H1 (cell line): Measurements from ENCODE around the gene CNOT2. TPM values are rescaled to one million over a fixed set of nuclear protein-coding genes. Genes with fewer than 3 reads are reported as not detected.

Source experiments
- CTCF ChIA-PET: fragments of 300-600 bp; sonication (Branson Sonifier 250); formaldehyde crosslinking; loops from one replicate; lab custom pipeline; 2021; ENCODE audit not compliant: partially characterized antibody; lab: Charles Lee
- POLR2A ChIA-PET: fragments of 300-600 bp; sonication (Branson Sonifier 250); formaldehyde crosslinking; loops from one replicate; lab custom pipeline; 2021; ENCODE audit warnings: inconsistent platforms; ENCODE audit not compliant: partially characterized antibody; lab: Charles Lee
- DNase-seq, 2 experiments: peaks; one replicate each; pipeline versions ENCODE4 v3.0.0 to v3.0.0-alpha.2; 2010 to 2022; ENCODE audit warnings: low spot score in 2 of 2, low read depth in 1 of 2, mixed read lengths in 1 of 2
- FAIRE-seq: peaks from 2 replicates; lab custom pipeline; 2011; peaks lifted over from hg19 to GRCh38; lab: Jason Lieb, UNC
- H2AFZ ChIP-seq: 2 replicates; pipeline ENCODE4 v1.8.1; 2012; ENCODE audit warnings: low read length, inconsistent platforms
- H2AK5ac ChIP-seq: 2 replicates; pipeline ENCODE4 v1.6.1; 2013; ENCODE audit warnings: low read depth, low read length
- H2BK120ac ChIP-seq: replicated peaks from 2 replicates; pipeline ENCODE3; 2013; ENCODE audit warnings: low read depth, low read length, inconsistent platforms
- H2BK12ac ChIP-seq: 2 replicates; pipeline ENCODE4 v1.6.1; 2013; ENCODE audit warnings: low read depth, low read length
- H2BK15ac ChIP-seq: 2 replicates; pipeline ENCODE4 v1.6.1; 2013; ENCODE audit warnings: low read length
- H2BK20ac ChIP-seq: 2 replicates; pipeline ENCODE4 v1.6.1; 2013; ENCODE audit warnings: low read length
- H2BK5ac ChIP-seq: 2 replicates; pipeline ENCODE4 v1.6.1; 2013; ENCODE audit warnings: low read depth, low read length
- H3K14ac ChIP-seq: 2 replicates; pipeline ENCODE4 v1.6.1; 2013; ENCODE audit warnings: inconsistent platforms; ENCODE audit not compliant: insufficient read length
- H3K18ac ChIP-seq: 2 replicates; pipeline ENCODE4 v1.6.1; 2013; ENCODE audit warnings: low read length; ENCODE audit errors: extremely low read depth
- H3K23ac ChIP-seq: 2 replicates; pipeline ENCODE4 v1.6.1; 2013; ENCODE audit warnings: inconsistent platforms; ENCODE audit not compliant: insufficient read length
- H3K23me2 ChIP-seq: 2 replicates; pipeline ENCODE4 v1.6.1; 2013; ENCODE audit warnings: low read depth, low read length
- H3K27ac ChIP-seq: 2 replicates; pipeline ENCODE4 v1.6.1; 2011; ENCODE audit warnings: low read depth, low read length, inconsistent platforms
- H3K27me3 ChIP-seq, 4 experiments: replicated peaks in 1 of 4; 1 replicate in 1 of 4; 2 replicates in 3 of 4; pipeline versions ENCODE4 v1.6.1 to v1.8.1; 2011 to 2013; ENCODE audit warnings: low read length in 3 of 4, mild to moderate bottlenecking in 3 of 4, inconsistent platforms in 2 of 4, mixed read lengths in 2 of 4, moderate library complexity in 1 of 4; ENCODE audit not compliant: control insufficient read depth in 3 of 4, insufficient read depth in 3 of 4; ENCODE audit errors: extremely low read depth in 1 of 4
- H3K36me3 ChIP-seq, 4 experiments: 2 replicates each; pipeline versions ENCODE4 v1.6.1 to v1.8.1; 2011 to 2013; ENCODE audit warnings: mild to moderate bottlenecking in 4 of 4, low read length in 3 of 4, moderate library complexity in 2 of 4, control low read depth in 1 of 4, inconsistent platforms in 1 of 4; ENCODE audit not compliant: insufficient read depth in 4 of 4, control insufficient read depth in 2 of 4
- H3K4ac ChIP-seq: replicated peaks from 2 replicates; pipeline ENCODE3; 2013; ENCODE audit warnings: low read length, low read depth, mixed read lengths, inconsistent platforms; ENCODE audit not compliant: insufficient read length
- H3K4me1 ChIP-seq, 4 experiments: replicated peaks in 1 of 4; 1 replicate in 1 of 4; 2 replicates in 3 of 4; pipeline versions ENCODE4 v1.6.1 to v1.8.1; 2011 to 2013; ENCODE audit warnings: low read length in 3 of 4, inconsistent platforms in 2 of 4, mixed read lengths in 1 of 4; ENCODE audit not compliant: insufficient read depth in 4 of 4, control insufficient read depth in 3 of 4
- H3K4me2 ChIP-seq, 2 experiments: 2 replicates each; pipeline versions ENCODE4 v1.6.1 to v1.8.1; 2011 to 2013; ENCODE audit warnings: low read depth in 2 of 2, low read length in 2 of 2, control low read depth in 1 of 2, inconsistent platforms in 1 of 2, mild to moderate bottlenecking in 1 of 2; ENCODE audit not compliant: insufficient read depth in 1 of 2
- H3K4me3 ChIP-seq, 4 experiments: fragments of 200-600, 300-600 bp in 1 of 4; sonication (generic), shearing (Covaris generic), sonication (Bioruptor Twin) in 1 of 4; 2 replicates each; pipeline versions ENCODE4 v1.5.1 to v1.8.1; 2011 to 2016; ENCODE audit warnings: low read length in 4 of 4, low read depth in 3 of 4, control low read depth in 2 of 4, inconsistent platforms in 2 of 4, mild to moderate bottlenecking in 2 of 4, mixed read lengths in 1 of 4, moderate library complexity in 1 of 4; ENCODE audit not compliant: insufficient read depth in 2 of 4; ENCODE audit errors: extremely low read depth in 1 of 4
- H3K56ac ChIP-seq: replicated peaks from 2 replicates; pipeline ENCODE3; 2013; ENCODE audit warnings: low read depth, mild to moderate bottlenecking, mixed read lengths, low read length, inconsistent platforms; ENCODE audit not compliant: insufficient read length
- H3K79me1 ChIP-seq: 2 replicates; pipeline ENCODE4 v1.6.1; 2013; ENCODE audit warnings: low read depth, low read length, control low read depth
- H3K79me2 ChIP-seq, 2 experiments: 2 replicates each; pipeline versions ENCODE4 v1.6.1 to v1.8.1; 2012 to 2013; ENCODE audit warnings: low read length in 2 of 2, mild to moderate bottlenecking in 2 of 2, inconsistent platforms in 1 of 2; ENCODE audit not compliant: insufficient read depth in 2 of 2, control insufficient read depth in 1 of 2
- H3K9ac ChIP-seq, 4 experiments: replicated peaks in 1 of 4; 1 replicate in 1 of 4; 2 replicates in 3 of 4; pipeline versions ENCODE4 v1.6.1 to v1.8.1; 2011 to 2013; ENCODE audit warnings: low read depth in 3 of 4, low read length in 3 of 4, control low read depth in 2 of 4, mild to moderate bottlenecking in 2 of 4, moderate library complexity in 2 of 4, inconsistent platforms in 1 of 4; ENCODE audit errors: extremely low read depth in 1 of 4
- H3K9me3 ChIP-seq, 2 experiments: 2 replicates each; pipeline versions ENCODE4 v1.6.1 to v1.8.1; 2012 to 2013; ENCODE audit warnings: mild to moderate bottlenecking in 2 of 2, moderate library complexity in 2 of 2, control low read depth in 1 of 2, inconsistent platforms in 1 of 2, low read depth in 1 of 2, low read length in 1 of 2, mixed read lengths in 1 of 2; ENCODE audit not compliant: insufficient read depth in 2 of 2
- H4K20me1 ChIP-seq, 2 experiments: replicated peaks in 1 of 2; 2 replicates each; pipeline versions ENCODE3 to v1.8.1; 2011 to 2013; ENCODE audit warnings: inconsistent platforms in 2 of 2, low read length in 2 of 2, mild to moderate bottlenecking in 1 of 2; ENCODE audit not compliant: insufficient read depth in 2 of 2, control insufficient read depth in 1 of 2
- H4K5ac ChIP-seq: 2 replicates; pipeline ENCODE4 v1.6.1; 2013; ENCODE audit warnings: low read length, low read depth, mixed read lengths, inconsistent platforms; ENCODE audit not compliant: insufficient read length
- H4K8ac ChIP-seq: 2 replicates; pipeline ENCODE4 v1.8.0; 2013; ENCODE audit warnings: mild to moderate bottlenecking, moderate library complexity, low read length, inconsistent platforms; ENCODE audit not compliant: insufficient read depth; ENCODE audit errors: extremely low read depth
- H4K91ac ChIP-seq: replicated peaks from 2 replicates; pipeline ENCODE3; 2013; ENCODE audit warnings: low read length, mixed read lengths, inconsistent platforms; ENCODE audit not compliant: insufficient read length
- BACH1 ChIP-seq: IDR thresholded peaks from 2 replicates; pipeline ENCODE4 v1.6.1; 2012; ENCODE audit warnings: low read length, improper control_type of control experiment
- CTBP2 ChIP-seq: IDR thresholded peaks from 2 replicates; pipeline ENCODE4 v1.7.0; 2011; ENCODE audit warnings: borderline replicate concordance, mild to moderate bottlenecking, moderate library complexity, mixed read lengths, low read length; ENCODE audit not compliant: insufficient read depth, insufficient read length
- EP300 ChIP-seq, 2 experiments: IDR thresholded peaks; 1 replicate in 1 of 2; 2 replicates in 1 of 2; pipeline ENCODE4 v1.6.1; 2011 to 2012; ENCODE audit warnings: low read depth in 2 of 2, low read length in 2 of 2, mild to moderate bottlenecking in 2 of 2, borderline replicate concordance in 1 of 2, inconsistent platforms in 1 of 2, moderate library complexity in 1 of 2
- POLR2AphosphoS5 ChIP-seq: IDR thresholded peaks from 2 replicates; pipeline ENCODE4 v1.6.1; 2011; ENCODE audit warnings: low read depth, low read length
- POU5F1 ChIP-seq: IDR thresholded peaks from 2 replicates; pipeline ENCODE4 v1.6.1; 2011; ENCODE audit warnings: low read depth, mild to moderate bottlenecking, low read length, moderate library complexity
- TAF7 ChIP-seq: optimal IDR thresholded peaks from 2 replicates; pipeline ENCODE3; 2011; ENCODE audit warnings: low read depth, mild to moderate bottlenecking, inconsistent platforms, low read length, moderate library complexity, borderline replicate concordance
- ZNF274 ChIP-seq: IDR thresholded peaks from 2 replicates; pipeline ENCODE4 v1.7.0; 2012; ENCODE audit warnings: low read length, borderline replicate concordance; ENCODE audit errors: extremely low read depth
- WGBS, 2 experiments: shearing (Covaris generic) in 1 of 2; methylation state at CpG; one replicate each; pipeline versions ENCODE4 v1.1.6 to v1.1.7; 2013 to 2015; ENCODE audit warnings: low lambda C conversion rate in 2 of 2, mixed read lengths in 2 of 2, inconsistent platforms in 1 of 2, low coverage in 1 of 2, missing lambda C conversion rate in 1 of 2; ENCODE audit not compliant: insufficient replicate concordance in 2 of 2, insufficient coverage in 1 of 2, insufficient read length in 1 of 2; ENCODE audit errors: extremely low coverage in 1 of 2, missing lambda C conversion rate in 1 of 2; 5-methylcytosine and 5-hydroxymethylcytosine counted together
- polyA plus RNA-seq, 7 experiments: library from polyadenylated mRNA; depleted of rRNA in 3 of 7; stranded (reverse) in 5 of 7; unstranded in 2 of 7; fragments of >200 nt in 5 of 7; fragments of 200-250 nt in 2 of 7; gene quantifications; 1 replicate in 5 of 7; 2 replicates in 1 of 7; 4 replicates in 1 of 7; pipeline versions ENCODE4 v1.2.1 to v1.2.3, GENCODE V29; 2011 to 2013; ENCODE audit warnings: missing spikeins in 2 of 7, mixed read lengths in 2 of 7
- total RNA-seq: library from RNA; stranded (reverse); fragmentation: NEBNext Ultra II Directional; extraction: Animal tissue kit (Norgen Biotek cat#: 25700); gene quantifications from 2 replicates; pipeline ENCODE4 v1.2.1, GENCODE V29; 2021
- TF ChIP-seq, protein P1 (sequence below): IDR thresholded peaks from 2 replicates; pipeline ENCODE4 v1.6.1; 2012; ENCODE audit warnings: low read length, inconsistent platforms

The CNOT2 gene
- total and polyA plus RNA-seq, 2 of the 8 experiments (the other 6 are each of a cell fraction or from before 2014, with no cell fraction given) = 61.2 to 64.8 TPM

DNA sequence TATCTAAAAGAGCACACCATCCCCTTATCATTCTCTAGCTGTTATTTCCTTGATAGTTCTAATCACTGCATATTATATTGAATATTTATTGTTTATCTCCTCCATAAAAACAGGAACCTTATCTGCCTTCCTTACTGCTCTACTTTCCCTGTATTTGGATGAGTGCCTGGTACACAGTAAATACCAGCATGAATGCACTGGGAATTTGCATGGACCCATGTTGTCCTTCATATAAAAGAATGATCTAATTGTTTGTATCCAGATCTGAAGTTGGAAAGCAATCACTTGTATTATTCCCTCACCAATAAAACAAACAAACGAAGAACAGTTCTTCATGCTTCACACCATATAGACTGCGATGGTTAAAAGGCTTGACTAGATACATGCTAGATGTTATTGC is 15.3 kb upstream of the CNOT2 start:
- no peak overlapping the region for H3K4me3 ChIP-seq
- TF ChIP-seq POLR2AphosphoS5 = no peak
- TF ChIP-seq CTBP2 = no peak
- TF ChIP-seq TAF7 = no peak
- TF ChIP-seq POU5F1 = no peak
- TF ChIP-seq, protein P1, sequence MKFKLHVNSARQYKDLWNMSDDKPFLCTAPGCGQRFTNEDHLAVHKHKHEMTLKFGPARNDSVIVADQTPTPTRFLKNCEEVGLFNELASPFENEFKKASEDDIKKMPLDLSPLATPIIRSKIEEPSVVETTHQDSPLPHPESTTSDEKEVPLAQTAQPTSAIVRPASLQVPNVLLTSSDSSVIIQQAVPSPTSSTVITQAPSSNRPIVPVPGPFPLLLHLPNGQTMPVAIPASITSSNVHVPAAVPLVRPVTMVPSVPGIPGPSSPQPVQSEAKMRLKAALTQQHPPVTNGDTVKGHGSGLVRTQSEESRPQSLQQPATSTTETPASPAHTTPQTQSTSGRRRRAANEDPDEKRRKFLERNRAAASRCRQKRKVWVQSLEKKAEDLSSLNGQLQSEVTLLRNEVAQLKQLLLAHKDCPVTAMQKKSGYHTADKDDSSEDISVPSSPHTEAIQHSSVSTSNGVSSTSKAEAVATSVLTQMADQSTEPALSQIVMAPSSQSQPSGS = no peak
- no peak for TF ChIP-seq EP300 (IDR thresholded peaks at IDR 0.05; ENCODE audit: borderline replicate concordance in 1 of 2, low read depth in 2 of 2, low read length in 2 of 2)
- TF ChIP-seq BACH1 = no peak
- no peak for TF ChIP-seq ZNF274
- no peak overlapping the region for H2BK120ac ChIP-seq
- POLR2A ChIA-PET = no interaction called here
- no peaks in the 10 kb centered on the region for H3K27me3 ChIP-seq
- no peak overlapping the region for H2AK5ac ChIP-seq
- H4K20me1 ChIP-seq = no peaks in the 10 kb centered on the region
- no peaks in the 10 kb centered on the region for H3K4me1 ChIP-seq
- no peak overlapping the region for H2BK20ac ChIP-seq
- no peak overlapping the region for H3K4me2 ChIP-seq
- H2BK12ac ChIP-seq = no peak overlapping the region
- H3K14ac ChIP-seq = no peak overlapping the region
- H3K23me2 ChIP-seq = no peaks in the 10 kb centered on the region
- H2BK15ac ChIP-seq = no peak overlapping the region
- H4K8ac ChIP-seq = no peak overlapping the region
- no peak overlapping the region for H3K4ac ChIP-seq
- no peak overlapping the region for H2AFZ ChIP-seq
- no peak for FAIRE-seq
- no peak overlapping the region for H3K27ac ChIP-seq
- no peak overlapping the region for H4K91ac ChIP-seq
- H3K23ac ChIP-seq = no peak overlapping the region
- H4K5ac ChIP-seq = no peak overlapping the region
- no peak overlapping the region for H3K56ac ChIP-seq
- DNase-seq = no peak
- no peak overlapping the region for H3K18ac ChIP-seq
- WGBS, 2 experiments = 90% methylated on average over 2 of the region's 2 CpGs; no CpG with 5 or more reads in 1 of the 2 experiments
- H3K79me2 ChIP-seq = no peaks in the 10 kb centered on the region
- no peak overlapping the region for H3K9ac ChIP-seq
- H2BK5ac ChIP-seq = no peak overlapping the region
- CTCF ChIA-PET = no interaction called here
- H3K36me3 ChIP-seq = no peaks in the 10 kb centered on the region
- no peaks in the 10 kb centered on the region for H3K79me1 ChIP-seq
- H3K9me3 ChIP-seq = no peaks in the 10 kb centered on the region
